OCI-LY3 (cell line): ENCODE results near the gene WWP2.

Source experiments
- H2AFZ ChIP-seq: fragments of 200-600, 300-600 bp; shearing (Covaris generic); 2 replicates; pipeline ENCODE4 v1.6.0; 2014; ENCODE audit warnings: antibody characterized with exemption, low read depth, low read length
- H3K27ac ChIP-seq: fragments of 200-600, 300-600 bp; sonication (generic); 2 replicates; pipeline ENCODE4 v1.5.1; 2014; ENCODE audit warnings: mild to moderate bottlenecking, low read length, moderate library complexity, mixed read lengths
- H3K27me3 ChIP-seq: fragments of 200-600, 300-600 bp; sonication (generic); 2 replicates; pipeline ENCODE4 v1.6.1; 2014; ENCODE audit warnings: low read depth, low read length, mixed read lengths
- H3K36me3 ChIP-seq: fragments of 200-600, 300-600 bp; sonication (generic); replicated peaks from 2 replicates; pipeline ENCODE3; 2014; ENCODE audit warnings: low read depth, low read length, mixed read lengths
- H3K4me1 ChIP-seq: fragments of 300-600, 200-600 bp; sonication (generic); 2 replicates; pipeline ENCODE4 v1.6.1; 2014; ENCODE audit warnings: low read length, mixed read lengths
- H3K4me2 ChIP-seq: fragments of 200-600, 300-600 bp; sonication (generic); 2 replicates; pipeline ENCODE4 v1.6.1; 2014; ENCODE audit warnings: low read length, mixed read lengths
- H3K4me3 ChIP-seq: fragments of 300-600, 200-600 bp; sonication (generic); 2 replicates; pipeline ENCODE4 v1.5.1; 2014; ENCODE audit warnings: antibody characterized with exemption, mild to moderate bottlenecking, low read length, moderate library complexity
- H3K79me2 ChIP-seq: fragments of 300-600, 200-600 bp; shearing (Covaris generic); 2 replicates; pipeline ENCODE4 v1.6.1; 2014; ENCODE audit warnings: mild to moderate bottlenecking, low read length, mixed read lengths
- H3K9ac ChIP-seq: fragments of 300-600, 200-600 bp; shearing (Covaris generic); 2 replicates; pipeline ENCODE4 v1.6.0; 2014; ENCODE audit warnings: mild to moderate bottlenecking, low read length, moderate library complexity
- H3K9me3 ChIP-seq: fragments of 200-600, 300-600 bp; shearing (Covaris generic); 2 replicates; pipeline ENCODE4 v1.6.1; 2014; ENCODE audit warnings: low read length, mixed read lengths; ENCODE audit not compliant: insufficient read depth
- H4K20me1 ChIP-seq: fragments of 200-600, 300-600 bp; sonication (generic); 2 replicates; pipeline ENCODE4 v1.6.1; 2016; ENCODE audit warnings: low read length, mixed read lengths; ENCODE audit not compliant: insufficient read depth
- EZH2phosphoT487 ChIP-seq: fragments of 200-600 bp; shearing (Covaris generic); IDR thresholded peaks from 2 replicates; pipeline ENCODE4 v1.6.1; 2018; ENCODE audit warnings: antibody characterized with exemption, mixed run types, low read depth
- TF ChIP-seq, protein P1 (sequence below): fragments of 200-600, 300-600 bp; sonication (generic); IDR thresholded peaks from 2 replicates; pipeline ENCODE4 v1.5.1; 2014; ENCODE audit warnings: antibody characterized with exemption, low read length, low read depth

The WWP2 gene

DNA sequence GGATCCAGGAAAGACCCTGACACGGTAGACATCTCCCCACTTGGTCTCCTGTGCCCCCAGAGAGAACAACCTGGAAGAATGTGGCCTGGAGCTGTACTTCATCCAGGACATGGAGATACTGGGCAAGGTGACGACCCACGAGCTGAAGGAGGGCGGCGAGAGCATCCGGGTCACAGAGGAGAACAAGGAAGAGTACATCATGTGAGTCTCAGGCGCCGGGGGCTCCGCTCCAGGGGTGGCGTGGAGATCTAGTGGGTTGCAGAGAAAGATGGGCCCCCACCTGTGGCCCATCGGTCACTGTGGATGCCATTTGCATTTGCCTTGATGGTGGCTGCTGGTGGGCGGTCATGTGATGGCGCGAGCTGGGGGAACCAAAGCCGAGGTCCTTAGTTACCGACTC, 174.1 kb downstream of the WWP2 start:
- H3K27ac ChIP-seq, result no peak overlapping the region
- no peaks in the 10 kb centered on the region for H4K20me1 ChIP-seq
- H2AFZ ChIP-seq, result no peak overlapping the region
- no peak overlapping the region for H3K9ac ChIP-seq
- H3K4me2 ChIP-seq, result no peak overlapping the region
- no peaks in the 10 kb centered on the region for H3K79me2 ChIP-seq
- H3K4me1 ChIP-seq, result no peaks in the 10 kb centered on the region
- H3K36me3 ChIP-seq, result peaks cover 4% of the 10 kb centered on the region
- TF ChIP-seq EZH2phosphoT487, result no peak
- TF ChIP-seq, protein P1, sequence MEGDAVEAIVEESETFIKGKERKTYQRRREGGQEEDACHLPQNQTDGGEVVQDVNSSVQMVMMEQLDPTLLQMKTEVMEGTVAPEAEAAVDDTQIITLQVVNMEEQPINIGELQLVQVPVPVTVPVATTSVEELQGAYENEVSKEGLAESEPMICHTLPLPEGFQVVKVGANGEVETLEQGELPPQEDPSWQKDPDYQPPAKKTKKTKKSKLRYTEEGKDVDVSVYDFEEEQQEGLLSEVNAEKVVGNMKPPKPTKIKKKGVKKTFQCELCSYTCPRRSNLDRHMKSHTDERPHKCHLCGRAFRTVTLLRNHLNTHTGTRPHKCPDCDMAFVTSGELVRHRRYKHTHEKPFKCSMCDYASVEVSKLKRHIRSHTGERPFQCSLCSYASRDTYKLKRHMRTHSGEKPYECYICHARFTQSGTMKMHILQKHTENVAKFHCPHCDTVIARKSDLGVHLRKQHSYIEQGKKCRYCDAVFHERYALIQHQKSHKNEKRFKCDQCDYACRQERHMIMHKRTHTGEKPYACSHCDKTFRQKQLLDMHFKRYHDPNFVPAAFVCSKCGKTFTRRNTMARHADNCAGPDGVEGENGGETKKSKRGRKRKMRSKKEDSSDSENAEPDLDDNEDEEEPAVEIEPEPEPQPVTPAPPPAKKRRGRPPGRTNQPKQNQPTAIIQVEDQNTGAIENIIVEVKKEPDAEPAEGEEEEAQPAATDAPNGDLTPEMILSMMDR, result no peak
- H3K4me3 ChIP-seq, result no peak overlapping the region
- H3K27me3 ChIP-seq, result no peaks in the 10 kb centered on the region
- H3K9me3 ChIP-seq, result no peaks in the 10 kb centered on the region

DNA sequence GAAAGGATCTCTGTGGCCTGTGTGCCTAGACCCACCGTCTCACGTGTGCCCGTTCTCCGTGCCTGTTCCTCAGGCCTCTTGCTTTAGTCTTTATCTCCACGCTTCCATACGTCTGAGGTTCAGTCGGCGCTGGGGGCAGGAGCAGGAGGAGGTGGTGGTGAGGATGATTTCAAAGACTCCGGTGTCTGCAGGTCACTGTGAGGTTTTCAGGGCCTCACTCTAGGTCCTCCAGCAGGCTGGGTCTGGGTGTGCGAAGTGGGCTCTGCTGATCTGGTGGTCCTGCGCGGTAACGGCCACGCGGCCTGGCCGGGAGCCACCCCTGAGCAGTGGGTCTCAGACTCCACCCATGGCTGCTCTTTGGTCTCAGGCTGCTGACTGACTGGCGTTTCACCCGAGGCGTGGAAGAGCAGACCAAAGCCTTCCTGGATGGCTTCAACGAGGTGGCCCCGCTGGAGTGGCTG, 174.6 kb downstream of the WWP2 start:
- H3K4me2 ChIP-seq, result no peak overlapping the region
- no peak overlapping the region for H3K27ac ChIP-seq
- H4K20me1 ChIP-seq, result no peaks in the 10 kb centered on the region
- no peaks in the 10 kb centered on the region for H3K79me2 ChIP-seq
- H3K4me3 ChIP-seq, result no peak overlapping the region
- no peak overlapping the region for H3K9ac ChIP-seq
- H3K27me3 ChIP-seq, result no peaks in the 10 kb centered on the region
- H3K9me3 ChIP-seq, result no peaks in the 10 kb centered on the region
- H2AFZ ChIP-seq, result no peak overlapping the region
- H3K4me1 ChIP-seq, result no peaks in the 10 kb centered on the region
- TF ChIP-seq EZH2phosphoT487, result no peak
- TF ChIP-seq, protein P1, result no peak
- peaks cover 4% of the 10 kb centered on the region for H3K36me3 ChIP-seq

DNA sequence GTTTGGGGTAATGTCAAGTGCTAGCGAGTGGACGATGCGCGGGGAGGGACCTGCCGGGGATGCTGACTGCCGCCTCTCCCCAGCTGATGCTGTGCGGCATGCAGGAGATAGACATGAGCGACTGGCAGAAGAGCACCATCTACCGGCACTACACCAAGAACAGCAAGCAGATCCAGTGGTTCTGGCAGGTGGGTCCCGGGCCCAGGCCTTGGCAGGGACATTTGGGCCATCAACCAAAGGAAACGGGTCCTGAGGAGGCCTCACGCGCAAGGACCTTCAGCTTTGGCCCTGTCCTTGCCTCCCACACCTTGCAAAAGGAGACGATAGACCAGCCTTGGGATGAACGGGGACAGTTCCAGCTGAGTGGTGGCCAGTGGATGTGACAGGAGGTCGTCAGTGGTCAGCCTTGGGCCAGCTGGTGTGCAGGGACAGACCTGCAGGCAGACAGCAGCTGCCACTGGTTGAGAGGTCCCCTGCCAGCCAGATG, 175.4 kb downstream of the WWP2 start:
- H3K9me3 ChIP-seq, result no peaks in the 10 kb centered on the region
- H4K20me1 ChIP-seq, result no peaks in the 10 kb centered on the region
- H3K79me2 ChIP-seq, result no peaks in the 10 kb centered on the region
- H3K36me3 ChIP-seq, result peaks cover 4% of the 10 kb centered on the region
- H2AFZ ChIP-seq, result no peak overlapping the region
- H3K27me3 ChIP-seq, result no peaks in the 10 kb centered on the region
- H3K27ac ChIP-seq, result no peak overlapping the region
- no peak for TF ChIP-seq EZH2phosphoT487
- TF ChIP-seq, protein P1, result no peak
- no peak overlapping the region for H3K4me2 ChIP-seq
- no peak overlapping the region for H3K4me3 ChIP-seq
- H3K9ac ChIP-seq, result no peak overlapping the region
- H3K4me1 ChIP-seq, result no peaks in the 10 kb centered on the region

DNA sequence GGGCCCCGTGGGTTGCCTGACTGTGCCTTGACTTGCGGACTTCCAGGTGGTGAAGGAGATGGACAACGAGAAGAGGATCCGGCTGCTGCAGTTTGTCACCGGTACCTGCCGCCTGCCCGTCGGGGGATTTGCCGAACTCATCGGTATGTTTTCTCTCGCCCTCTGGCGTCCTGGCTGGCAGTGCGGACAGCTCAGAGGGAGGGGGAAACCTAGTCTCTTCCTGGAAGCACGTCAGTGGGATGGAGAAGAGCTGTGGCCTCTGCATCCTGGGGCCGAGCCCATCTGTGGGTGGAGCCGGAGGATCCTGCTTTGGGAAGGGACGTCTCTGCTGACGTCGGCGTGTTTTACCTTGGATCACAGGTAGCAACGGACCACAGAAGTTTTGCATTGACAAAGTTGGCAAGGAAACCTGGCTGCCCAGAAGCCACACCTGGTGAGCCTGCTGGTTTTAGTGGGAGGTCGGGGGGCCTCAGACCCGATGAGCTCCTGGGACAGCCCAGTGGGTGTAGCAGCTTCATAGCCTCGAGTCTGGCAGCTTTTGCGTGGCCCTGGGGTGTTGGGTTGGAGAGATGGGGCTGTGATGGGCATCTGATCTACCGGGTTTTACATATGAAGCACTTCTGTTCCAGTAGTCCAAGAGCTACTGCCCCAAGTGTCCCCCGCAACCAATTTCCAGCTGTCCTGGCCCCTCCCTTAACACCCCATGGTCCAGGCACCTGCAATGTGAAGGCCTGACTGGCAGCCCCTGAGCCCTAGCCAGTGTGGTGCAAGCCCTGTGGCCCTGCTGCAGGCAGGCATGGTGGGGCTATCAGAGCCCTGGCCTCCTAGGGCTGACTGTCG, 177.1 kb downstream of the WWP2 start:
- Histone ChIP-seq H3K27ac (no peak overlapping the region), H3K4me2 (no peak overlapping the region), H2AFZ (no peak overlapping the region), H3K4me3 (no peak overlapping the region), H3K4me1 (no peaks in the 10 kb centered on the region), H4K20me1 (no peaks in the 10 kb centered on the region), H3K9ac (no peak overlapping the region), H3K36me3 (peaks cover 4% of the 10 kb centered on the region), H3K9me3 (no peaks in the 10 kb centered on the region), H3K27me3 (no peaks in the 10 kb centered on the region), H3K79me2 (no peaks in the 10 kb centered on the region)
- TF ChIP-seq, protein P1, result no peak
- TF ChIP-seq EZH2phosphoT487, result no peak
